GM19043 (cell line): ENCODE results near the gene TPSD1.
"Not testable (repeated sequence)": the region's sequence is repeated elsewhere in the genome, so short reads cannot be mapped to it uniquely, and the experiment has no call there.

Source experiments
- ATAC-seq: cut with Tn5 transposase; IDR thresholded peaks from one replicate; pipeline ENCODE4 v1.9.1; 2021; ENCODE audit warnings: low read depth; ENCODE audit not compliant: unreplicated experiment

TPSD1 gene

DNA sequence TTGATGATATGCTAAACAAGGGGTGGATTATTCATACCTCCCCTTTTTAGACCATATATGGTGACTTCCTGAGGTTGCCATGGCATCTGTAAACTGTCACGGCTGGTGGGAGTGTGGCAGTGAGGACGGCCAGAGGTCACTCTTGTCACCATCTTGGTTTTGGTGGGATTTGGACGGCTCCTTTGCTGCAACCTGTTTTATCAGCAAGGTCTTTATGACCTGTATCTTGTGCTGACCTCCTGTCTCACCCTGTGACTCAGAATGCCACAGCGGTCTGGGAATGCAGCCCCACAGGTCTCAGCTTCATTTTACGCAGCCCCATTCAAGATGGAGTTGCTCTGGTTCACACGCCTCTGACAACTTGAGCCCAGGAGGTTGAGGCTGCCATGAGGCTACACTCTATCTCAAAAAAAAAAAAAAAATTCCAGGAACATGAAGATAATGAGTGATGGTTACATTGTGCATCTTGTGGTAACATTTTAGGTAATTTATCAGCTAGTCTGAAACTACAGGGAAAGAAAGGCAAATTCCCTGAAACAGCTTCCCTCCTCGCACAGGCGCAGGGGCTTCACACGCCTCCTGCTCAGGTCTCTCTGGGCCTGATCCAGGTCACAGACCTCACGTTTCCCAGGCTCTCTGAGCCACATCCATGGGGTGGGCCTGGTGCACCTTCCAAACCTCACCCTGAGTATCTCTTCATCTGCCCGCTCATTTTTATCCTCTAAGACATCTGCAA, 38.2 kb downstream of the TPSD1 start:
- ATAC-seq = no peak

DNA sequence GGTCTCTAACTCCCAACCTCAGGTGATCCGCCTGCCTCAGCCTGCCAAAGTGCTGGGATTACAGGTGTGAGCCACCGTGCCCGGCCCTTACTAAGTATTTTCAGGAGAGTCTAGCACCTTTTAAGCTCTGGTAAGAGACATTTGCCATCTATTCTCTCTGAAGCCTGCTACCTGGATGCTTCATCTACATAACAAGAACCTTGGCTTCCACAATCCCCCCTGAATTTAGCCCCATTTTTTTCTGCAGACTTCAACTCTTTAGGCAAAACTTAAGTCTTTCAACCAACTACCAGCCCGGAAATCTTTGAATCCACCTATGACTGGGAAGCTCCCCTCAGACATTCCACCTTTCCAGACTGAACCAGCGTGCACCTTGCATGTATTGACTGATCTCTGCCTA, 39.6 kb downstream of the TPSD1 start:
- ATAC-seq = no peak

GRCh38 chr16:1296688-1297017, 40.8 kb downstream of the TPSD1 start:
- ATAC-seq = not testable (repeated sequence)

GRCh38 chr16:1297018-1297696, 41.3 kb downstream of the TPSD1 start:
- ATAC-seq = no peak

GRCh38 chr16:1298406-1298805, 42.5 kb downstream of the TPSD1 start:
- no peak for ATAC-seq

DNA sequence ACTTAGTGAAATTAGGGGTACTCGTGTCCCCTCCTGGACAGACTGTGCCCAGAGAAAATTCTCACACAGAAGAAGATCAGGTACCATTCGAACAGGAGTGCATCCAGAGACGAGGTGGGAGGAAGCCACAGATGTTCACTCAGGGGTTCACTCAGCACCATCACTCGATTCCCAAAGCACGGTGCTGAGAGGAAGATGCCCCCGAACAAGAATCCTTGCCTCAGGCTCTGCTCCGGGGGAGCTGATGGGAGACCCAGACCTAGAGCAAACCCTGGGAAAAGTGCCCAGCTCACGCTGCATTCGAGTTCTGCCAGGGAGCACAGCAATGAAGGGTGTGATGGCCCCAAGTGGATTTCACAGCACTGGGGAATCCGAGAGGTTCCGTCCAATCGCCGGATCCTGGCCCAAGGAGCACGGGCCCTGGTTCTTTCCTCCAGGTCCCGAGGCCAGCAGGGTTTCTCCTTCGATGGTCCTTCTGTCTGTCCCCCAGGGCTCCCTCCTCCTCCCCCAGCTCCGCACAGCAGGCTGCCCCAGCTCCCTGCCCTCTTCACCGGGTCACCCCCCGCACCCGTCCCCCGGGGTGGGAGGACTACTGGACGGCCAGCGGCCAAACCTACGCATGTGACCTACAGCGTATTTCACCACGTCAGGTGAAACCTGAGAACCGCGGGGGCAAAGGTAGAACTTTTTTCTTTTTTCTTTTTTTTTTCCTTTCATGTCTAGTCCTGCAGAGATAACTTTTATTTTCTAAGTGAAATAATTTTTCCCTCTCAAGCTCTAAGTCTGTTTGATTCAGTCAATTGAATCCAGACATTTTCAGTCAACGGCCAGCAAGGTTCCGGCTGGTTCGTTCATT, 43.4 kb downstream of the TPSD1 start:
- no peak for ATAC-seq

DNA sequence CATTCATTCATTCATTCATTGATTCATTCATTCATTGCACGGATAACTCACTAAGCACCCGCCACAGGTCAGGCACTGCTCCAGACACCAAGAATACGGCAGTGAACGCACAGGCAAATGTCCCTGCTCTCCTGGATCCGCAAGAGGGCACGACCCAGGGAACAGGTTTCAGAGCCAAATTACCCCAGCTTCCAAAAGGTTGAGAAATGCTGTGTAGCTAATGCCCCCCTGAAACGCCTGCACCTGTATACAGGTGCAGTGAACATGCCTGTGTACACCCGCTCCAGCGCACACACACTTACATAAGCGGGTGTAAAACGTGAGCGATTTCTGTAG, 44.0 kb downstream of the TPSD1 start:
- no peak for ATAC-seq

DNA sequence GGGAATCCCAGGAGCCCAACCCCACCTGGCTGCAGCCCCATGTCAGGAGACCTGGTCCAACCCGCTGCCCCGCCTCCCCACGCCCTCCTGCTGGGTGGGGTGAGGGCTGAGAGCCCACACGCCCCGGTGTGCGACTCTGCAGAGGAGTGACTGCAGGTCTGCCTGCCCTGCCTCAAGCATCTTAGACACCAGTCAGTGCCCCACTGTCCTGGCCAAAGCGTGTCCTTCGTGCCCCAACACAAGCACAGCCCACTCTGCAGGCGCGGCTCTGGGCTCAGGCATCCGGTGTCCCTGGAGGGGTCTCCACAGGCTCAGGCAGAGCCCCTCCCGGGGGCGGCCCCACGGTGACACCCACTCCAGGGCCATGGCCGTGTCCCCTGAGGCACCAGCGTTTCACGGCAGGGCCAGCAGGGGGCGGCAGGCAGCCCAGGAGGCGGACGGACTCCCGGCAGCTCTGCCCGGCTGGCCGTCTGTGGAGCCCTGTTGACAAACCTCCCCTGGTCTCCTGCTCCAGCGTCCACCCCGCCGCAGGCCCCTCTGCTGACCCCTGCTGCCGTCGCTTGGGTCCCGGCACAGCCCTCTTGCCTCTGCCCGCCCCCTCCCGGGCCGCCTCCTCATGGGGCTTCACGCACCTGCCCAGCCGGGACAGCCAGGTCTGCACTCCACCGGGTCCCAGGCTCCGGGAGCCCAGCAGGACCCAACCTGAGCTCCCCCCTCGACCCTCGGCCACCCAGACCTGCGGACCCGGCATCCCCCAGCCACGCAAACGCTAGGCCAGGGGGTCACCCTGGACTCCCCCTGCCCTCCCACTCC, 45.0 kb downstream of the TPSD1 start:
- ATAC-seq = no peak

GRCh38 chr16:1301562-1301961, 45.7 kb downstream of the TPSD1 start:
- no peak for ATAC-seq

DNA sequence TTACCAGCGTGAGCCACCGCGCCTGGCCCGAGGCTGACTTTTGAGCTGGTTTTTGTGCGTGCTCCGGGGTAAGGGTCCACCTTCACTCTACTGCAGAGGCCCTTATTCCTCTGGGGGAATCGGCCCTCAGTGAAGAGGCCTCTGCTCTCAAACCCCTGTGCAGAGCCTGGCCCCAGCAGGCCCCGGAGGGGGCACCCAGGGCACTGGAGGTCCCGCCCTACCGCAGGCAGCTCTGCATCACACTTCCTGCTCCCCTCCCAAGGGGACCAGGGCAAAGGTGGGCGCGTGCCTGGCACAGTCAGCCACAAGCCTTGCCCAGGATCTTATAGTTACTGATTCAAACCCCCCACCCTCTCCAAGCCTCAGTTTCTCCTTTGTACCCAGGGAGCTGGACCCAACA, 50.0 kb downstream of the TPSD1 start:
- no peak for ATAC-seq

GRCh38 chr16:1306334-1306733, 50.5 kb downstream of the TPSD1 start:
- ATAC-seq = no peak

DNA sequence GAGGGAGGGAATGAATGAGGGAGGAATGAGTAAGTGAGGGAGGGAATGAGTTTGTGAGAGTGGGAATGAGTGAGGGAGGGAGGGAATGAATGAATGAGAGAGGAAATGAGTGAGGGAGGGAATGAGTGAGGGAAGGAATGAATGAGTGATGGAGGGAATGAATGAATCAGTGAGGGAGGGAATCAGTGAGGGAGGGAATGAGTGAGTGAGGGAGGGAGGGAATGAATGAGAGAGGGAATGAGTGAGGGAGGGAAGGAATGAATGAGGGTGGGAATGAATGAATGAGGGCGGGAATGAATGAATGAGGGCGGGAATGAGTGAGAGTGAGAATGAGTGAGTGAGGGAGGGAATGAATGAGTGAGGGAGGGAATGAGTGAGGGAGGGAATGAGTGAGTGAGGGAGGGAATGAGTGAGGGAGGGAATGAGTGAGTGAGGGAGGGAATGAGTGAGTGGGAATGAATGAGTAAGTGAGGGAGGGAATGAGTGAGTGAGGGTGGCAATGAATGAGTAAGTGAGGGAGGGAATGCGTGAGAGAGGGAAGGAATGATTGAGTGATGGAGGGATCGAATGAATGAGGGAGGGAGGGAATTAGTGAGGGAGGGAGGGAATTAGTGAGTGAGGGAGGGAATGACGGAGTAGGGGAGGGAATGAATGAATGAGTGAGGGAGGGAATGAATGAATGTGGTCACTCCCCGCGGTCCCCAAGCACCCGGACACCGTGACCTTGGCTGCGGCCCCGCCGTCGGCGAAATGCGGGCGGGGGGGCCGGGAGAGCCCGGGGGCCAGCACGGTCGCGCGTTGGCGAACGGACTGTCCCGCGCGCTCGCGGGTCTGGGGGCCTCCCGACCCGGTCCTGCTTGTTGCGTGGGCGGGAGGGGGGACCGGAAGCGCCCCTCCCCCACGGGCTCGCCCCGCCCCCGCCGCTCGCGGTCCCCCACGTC, 52.4 kb downstream of the TPSD1 start:
- ATAC-seq = no peak
